HepG2 (cell line): ENCODE measurements around the gene AP5Z1.

Source experiments
- CREM ChIP-seq, 2 experiments: sonication (generic) in 1 of 2; formaldehyde crosslinking in 1 of 2; IDR thresholded peaks; 2 replicates each; pipeline versions ENCODE4 v1.4.0 to v1.6.1; 2016 to 2020; ENCODE audit warnings: antibody characterized with exemption in 1 of 2, mild to moderate bottlenecking in 1 of 2, missing genetic modification reagents in 1 of 2
- CTCF ChIP-seq: sonication (generic); formaldehyde crosslinking; IDR thresholded peaks from 2 replicates; pipeline ENCODE4 v1.5.0; 2020; ENCODE audit warnings: mild to moderate bottlenecking, missing genetic modification reagents, moderate library complexity
- EZH2 ChIP-seq: conservative IDR thresholded peaks from 2 replicates; pipeline ENCODE4 v1.6.1; 2012; ENCODE audit warnings: mild to moderate bottlenecking, low read depth, low read length, moderate library complexity
- GATAD2A ChIP-seq: IDR thresholded peaks from 2 replicates; pipeline ENCODE4 v1.6.1; 2016
- MATR3 ChIP-seq: sonication (generic); formaldehyde crosslinking; IDR thresholded peaks from 2 replicates; pipeline ENCODE4 v1.4.0; 2020; ENCODE audit warnings: missing genetic modification reagents
- POLR2AphosphoS5 ChIP-seq: IDR thresholded peaks from 2 replicates; pipeline ENCODE4 v1.6.1; 2012; ENCODE audit warnings: low read depth, low read length
- TCF7 ChIP-seq: sonication (generic); IDR thresholded peaks from 2 replicates; pipeline ENCODE4 v1.6.1; 2016; ENCODE audit warnings: antibody characterized with exemption, low read depth
- ZNF143 ChIP-seq: sonication (generic); formaldehyde crosslinking; IDR thresholded peaks from 2 replicates; pipeline ENCODE4 v1.4.0; 2020; ENCODE audit warnings: missing genetic modification reagents
- ZNF33B ChIP-seq: sonication (generic); formaldehyde crosslinking; IDR thresholded peaks from 2 replicates; pipeline ENCODE4 v1.5.1; 2020; ENCODE audit warnings: mild to moderate bottlenecking, missing genetic modification reagents
- ZNF407 ChIP-seq: sonication (generic); formaldehyde crosslinking; IDR thresholded peaks from one replicate; pipeline ENCODE4 v1.5.1; 2020; ENCODE audit warnings: mild to moderate bottlenecking, missing genetic modification reagents; ENCODE audit errors: not compliant biosample characterization
- ZNF670 ChIP-seq: sonication (generic); formaldehyde crosslinking; IDR thresholded peaks from 2 replicates; pipeline ENCODE4 v1.8.0; 2022; ENCODE audit warnings: mild to moderate bottlenecking, missing genetic modification reagents, borderline replicate concordance
- TF ChIP-seq, protein P1 (sequence below): sonication (generic); formaldehyde crosslinking; IDR thresholded peaks from 2 replicates; pipeline ENCODE4 v1.8.0; 2022; ENCODE audit warnings: mild to moderate bottlenecking, missing genetic modification reagents
- TF ChIP-seq, protein P2 (sequence below): IDR thresholded peaks from 2 replicates; pipeline ENCODE4 v1.6.1; 2016; ENCODE audit warnings: control low read depth

DNA sequence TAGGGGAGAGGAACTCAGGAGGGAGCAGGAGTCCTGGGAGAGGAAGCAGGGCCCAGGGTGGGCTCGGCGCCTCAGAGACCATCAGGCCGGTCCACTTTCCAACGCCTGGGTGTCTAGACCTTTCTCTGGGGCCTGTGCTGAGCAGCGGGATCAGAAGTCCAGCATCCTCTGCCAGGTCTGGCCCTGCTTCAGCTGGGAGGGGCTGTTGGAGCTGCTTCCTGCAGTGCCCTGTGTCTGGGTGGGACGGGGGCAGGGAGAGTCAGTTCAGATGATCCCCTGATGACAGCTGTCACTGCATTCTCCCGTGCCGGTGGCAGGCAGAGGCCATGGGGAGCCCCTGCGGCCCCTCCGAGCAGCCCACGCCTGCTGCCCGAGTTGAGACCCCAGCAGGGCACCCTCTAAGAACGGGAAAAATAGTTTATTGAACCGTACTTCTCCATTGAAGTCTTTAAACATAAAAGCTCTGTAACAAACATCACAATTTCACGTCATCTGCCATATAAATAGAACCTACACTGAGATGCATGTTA is 23.3 kb downstream of the AP5Z1 start:
- no peak for TF ChIP-seq CTCF
- TF ChIP-seq TCF7 = no peak
- TF ChIP-seq MATR3 = no peak
- TF ChIP-seq, protein P1, sequence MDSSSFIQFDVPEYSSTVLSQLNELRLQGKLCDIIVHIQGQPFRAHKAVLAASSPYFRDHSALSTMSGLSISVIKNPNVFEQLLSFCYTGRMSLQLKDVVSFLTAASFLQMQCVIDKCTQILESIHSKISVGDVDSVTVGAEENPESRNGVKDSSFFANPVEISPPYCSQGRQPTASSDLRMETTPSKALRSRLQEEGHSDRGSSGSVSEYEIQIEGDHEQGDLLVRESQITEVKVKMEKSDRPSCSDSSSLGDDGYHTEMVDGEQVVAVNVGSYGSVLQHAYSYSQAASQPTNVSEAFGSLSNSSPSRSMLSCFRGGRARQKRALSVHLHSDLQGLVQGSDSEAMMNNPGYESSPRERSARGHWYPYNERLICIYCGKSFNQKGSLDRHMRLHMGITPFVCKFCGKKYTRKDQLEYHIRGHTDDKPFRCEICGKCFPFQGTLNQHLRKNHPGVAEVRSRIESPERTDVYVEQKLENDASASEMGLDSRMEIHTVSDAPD (CRISPR knock-in tag) = no peak
- TF ChIP-seq ZNF33B (CRISPR knock-in tag) = no peak
- no peak for TF ChIP-seq POLR2AphosphoS5
- TF ChIP-seq ZNF670 = no peak
- TF ChIP-seq GATAD2A = no peak
- no peak for TF ChIP-seq EZH2
- TF ChIP-seq, protein P2, sequence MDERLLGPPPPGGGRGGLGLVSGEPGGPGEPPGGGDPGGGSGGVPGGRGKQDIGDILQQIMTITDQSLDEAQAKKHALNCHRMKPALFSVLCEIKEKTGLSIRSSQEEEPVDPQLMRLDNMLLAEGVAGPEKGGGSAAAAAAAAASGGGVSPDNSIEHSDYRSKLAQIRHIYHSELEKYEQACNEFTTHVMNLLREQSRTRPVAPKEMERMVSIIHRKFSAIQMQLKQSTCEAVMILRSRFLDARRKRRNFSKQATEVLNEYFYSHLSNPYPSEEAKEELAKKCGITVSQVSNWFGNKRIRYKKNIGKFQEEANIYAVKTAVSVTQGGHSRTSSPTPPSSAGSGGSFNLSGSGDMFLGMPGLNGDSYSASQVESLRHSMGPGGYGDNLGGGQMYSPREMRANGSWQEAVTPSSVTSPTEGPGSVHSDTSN (CRISPR knock-in tag) = no peak
- TF ChIP-seq ZNF143 (CRISPR knock-in tag) = no peak
- no peak for TF ChIP-seq ZNF407 (CRISPR knock-in tag)
- no peak for TF ChIP-seq CREM (IDR thresholded peaks at IDR 0.05)
- no peak for TF ChIP-seq CREM (CRISPR knock-in tag; IDR thresholded peaks at IDR 0.05)
